GM23338 (cell line): ENCODE measurements around the gene B4GALT5. TPM values are rescaled to one million over a fixed set of nuclear protein-coding genes. Genes with fewer than 3 reads are reported as not detected.
A peak's percentile ranks its signal among the peaks of the same experiment; 100 is the strongest.

Experiments
- ATAC-seq: fragments of 200-7000 bp; cut with Tn5 transposase; 3 replicates; pipeline ENCODE4 v1.9.1; 2020
- DNase-seq: peaks from one replicate; pipeline ENCODE4 v3.0.0-alpha.2; 2015; ENCODE audit warnings: low spot score
- H2AFZ ChIP-seq: fragments of 200-600 bp; sonication (generic); 2 replicates; pipeline ENCODE4 v1.8.0; 2016; ENCODE audit warnings: antibody characterized with exemption, mild to moderate bottlenecking, moderate library complexity
- H3F3A ChIP-seq: fragments of 200-600 bp; sonication (generic); replicated peaks from 2 replicates; pipeline ENCODE4 v1.8.0; 2017; ENCODE audit warnings: antibody characterized with exemption, mixed run types, low read depth
- H3K27ac ChIP-seq: fragments of 200-600 bp; sonication (generic); 2 replicates; pipeline ENCODE4 v1.6.1; 2016; ENCODE audit warnings: low read depth
- H3K27me3 ChIP-seq: fragments of 200-600 bp; sonication (generic); 2 replicates; pipeline ENCODE4 v1.8.0; 2016; ENCODE audit warnings: mild to moderate bottlenecking, mixed run types, moderate library complexity; ENCODE audit not compliant: insufficient read depth
- H3K36me3 ChIP-seq: fragments of 200-600 bp; sonication (generic); 2 replicates; pipeline ENCODE4 v1.8.0; 2016; ENCODE audit warnings: mild to moderate bottlenecking; ENCODE audit not compliant: insufficient read depth
- H3K4me1 ChIP-seq: fragments of 200-600 bp; sonication (generic); 2 replicates; pipeline ENCODE4 v1.8.0; 2016; ENCODE audit warnings: mild to moderate bottlenecking, moderate library complexity; ENCODE audit not compliant: insufficient read depth
- H3K4me2 ChIP-seq: fragments of 200-600 bp; sonication (generic); 2 replicates; pipeline ENCODE4 v1.7.1; 2017; ENCODE audit warnings: mixed run types
- H3K4me3 ChIP-seq: fragments of 200-600 bp; sonication (generic); 2 replicates; pipeline ENCODE4 v1.6.1; 2016; ENCODE audit warnings: mixed run types
- H3K79me2 ChIP-seq: fragments of 200-600 bp; sonication (generic); replicated peaks from 2 replicates; pipeline ENCODE4 v1.8.0; 2017; ENCODE audit warnings: mild to moderate bottlenecking; ENCODE audit not compliant: insufficient read depth
- H3K9me2 ChIP-seq: fragments of 200-600 bp; sonication (generic); 2 replicates; pipeline ENCODE4 v1.8.0; 2017; ENCODE audit not compliant: insufficient read depth
- H4K20me1 ChIP-seq: fragments of 200-600 bp; sonication (generic); replicated peaks from 2 replicates; pipeline ENCODE4 v1.8.0; 2017; ENCODE audit warnings: mild to moderate bottlenecking; ENCODE audit not compliant: insufficient read depth
- H3K27ac Mint-ChIP-seq: 2 replicates; pipeline ENCODE4 v1.8.0; 2020; ENCODE audit warnings: inconsistent platforms, mild to moderate bottlenecking, moderate library complexity, mixed read lengths
- H3K27me3 Mint-ChIP-seq: 3 replicates; pipeline ENCODE4 v1.8.0; 2022; ENCODE audit warnings: low read depth, mild to moderate bottlenecking, moderate library complexity, mixed read lengths, inconsistent platforms; ENCODE audit not compliant: insufficient read depth, poor library complexity
- H3K36me3 Mint-ChIP-seq: 3 replicates; pipeline ENCODE4 v1.8.0; 2021; ENCODE audit warnings: low read depth, mild to moderate bottlenecking, inconsistent platforms, moderate library complexity, mixed read lengths
- H3K4me1 Mint-ChIP-seq: 3 replicates; pipeline ENCODE4 v1.8.0; 2020; ENCODE audit warnings: mild to moderate bottlenecking, inconsistent platforms, mixed read lengths
- H3K4me3 Mint-ChIP-seq: 3 replicates; pipeline ENCODE4 v1.8.0; 2021; ENCODE audit warnings: moderate library complexity, mild to moderate bottlenecking, inconsistent platforms, mixed read lengths
- H3K9me3 Mint-ChIP-seq: 3 replicates; pipeline ENCODE4 v1.8.0; 2020; ENCODE audit warnings: moderate library complexity, mild to moderate bottlenecking, inconsistent platforms, mixed read lengths
- CREB1 ChIP-seq: fragments of 250-450 bp; sonication (Bioruptor Pico); IDR thresholded peaks from 2 replicates; pipeline ENCODE4 v1.5.0; 2020; ENCODE audit warnings: low read depth, mild to moderate bottlenecking, moderate library complexity
- ETS1 ChIP-seq: IDR thresholded peaks from 2 replicates; pipeline ENCODE4 v1.6.1; 2016; ENCODE audit warnings: antibody characterized with exemption
- EZH2 ChIP-seq: fragments of 200-600 bp; sonication (generic); IDR thresholded peaks from one replicate; pipeline ENCODE4 v1.8.0; 2017; ENCODE audit warnings: antibody characterized with exemption, mild to moderate bottlenecking, low read depth; ENCODE audit not compliant: unreplicated experiment
- JUNB ChIP-seq: IDR thresholded peaks from one replicate; pipeline ENCODE4 v1.6.1; 2016; ENCODE audit warnings: antibody characterized with exemption; ENCODE audit not compliant: unreplicated experiment
- NANOG ChIP-seq: IDR thresholded peaks from 2 replicates; pipeline ENCODE4 v1.6.1; 2016; ENCODE audit warnings: antibody characterized with exemption, borderline replicate concordance
- POLR2AphosphoS5 ChIP-seq: IDR thresholded peaks from 2 replicates; pipeline ENCODE4 v1.6.1; 2016; ENCODE audit warnings: antibody characterized with exemption, low read depth
- STAT1 ChIP-seq: IDR thresholded peaks from one replicate; pipeline ENCODE4 v1.6.1; 2016; ENCODE audit warnings: antibody characterized with exemption; ENCODE audit not compliant: unreplicated experiment
- ZNF331 ChIP-seq: fragments of 250-450 bp; sonication (Bioruptor Pico); IDR thresholded peaks from 2 replicates; pipeline ENCODE4 v1.5.0; 2020; ENCODE audit warnings: low read depth, mild to moderate bottlenecking, moderate library complexity
- ZNF462 ChIP-seq: fragments of 250-450 bp; sonication (Bioruptor Pico); IDR thresholded peaks from 2 replicates; pipeline ENCODE4 v1.5.0; 2020; ENCODE audit warnings: mild to moderate bottlenecking, moderate library complexity
- polyA plus RNA-seq: library from polyadenylated mRNA; unstranded; fragments of >200 nt; fragmentation: Nextera tagmentation; extraction: Ambion mirVana; gene quantifications from 2 replicates; pipeline ENCODE4 v1.2.1, GENCODE V29; 2016
- total RNA-seq: library from RNA; depleted of rRNA; stranded (reverse); fragments of >200 nt; shearing (Covaris generic); gene quantifications from 2 replicates; pipeline ENCODE4 v1.2.3, GENCODE V29; 2014
- TF ChIP-seq, protein P1 (sequence below), 2 experiments: fragments of 200-600 bp in 1 of 2; sonication (generic) in 1 of 2; conservative IDR thresholded peaks; 2 replicates each; pipeline versions ENCODE4 v1.5.1 to v1.6.1; 2016 to 2017; ENCODE audit warnings: antibody characterized with exemption in 2 of 2, low read depth in 2 of 2, mild to moderate bottlenecking in 2 of 2, moderate library complexity in 1 of 2
- TF ChIP-seq, protein P2 (sequence below): IDR thresholded peaks from one replicate; pipeline ENCODE4 v1.6.1; 2018; ENCODE audit warnings: antibody characterized with exemption; ENCODE audit not compliant: unreplicated experiment

Gene B4GALT5
- total and polyA plus RNA-seq, 2 experiments from 2014 or later, result 19.1 to 50.3 TPM

DNA sequence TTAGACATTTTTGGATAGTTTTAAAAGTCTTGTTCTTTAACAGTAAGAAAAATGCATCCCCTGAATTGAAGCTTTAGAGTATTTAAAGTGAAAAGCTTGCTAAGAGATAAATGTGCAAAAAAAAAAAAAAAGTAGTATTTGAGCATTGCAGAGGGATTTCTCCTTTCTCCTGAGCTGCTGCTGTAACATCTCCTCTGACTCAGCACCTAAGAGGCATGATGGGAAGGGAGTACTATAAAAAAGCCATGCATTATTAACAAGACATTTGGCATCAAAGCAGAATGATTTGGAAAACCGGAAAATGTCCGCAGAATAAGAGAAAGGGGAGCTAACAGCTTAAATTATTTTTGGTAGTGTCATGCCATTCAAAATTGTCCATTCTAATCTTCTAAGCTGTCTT is 27.9 kb downstream of the B4GALT5 start:
- H3K4me1 ChIP-seq, result peaks cover 49% of the 10 kb centered on the region
- no peak overlapping the region for H3K4me2 ChIP-seq
- H4K20me1 ChIP-seq, result peaks cover 78% of the 10 kb centered on the region
- 0 out of 2 replicates have a peak, but pooled peaks cover 4% of the 10 kb centered on the region for H3K36me3 ChIP-seq
- 0 out of 2 replicates have a peak overlapping the region, but pooled peaks have one; percentile 3 for H3K27ac ChIP-seq
- Mint-ChIP-seq H3K4me3 (no peak overlapping the region), H3K36me3 (peaks cover 5% of the 10 kb centered on the region; the same call in 2 of the 3 replicates), H3K27ac (peak overlapping the region; percentile 81), H3K27me3 (peaks cover 5% of the 10 kb centered on the region), H3K4me1 (peaks cover 66% of the 10 kb centered on the region), H3K9me3 (no peaks in the 10 kb centered on the region; the same call in 2 of the 3 replicates)
- no peak for DNase-seq
- no peak for TF ChIP-seq EZH2
- TF ChIP-seq, protein P1, sequence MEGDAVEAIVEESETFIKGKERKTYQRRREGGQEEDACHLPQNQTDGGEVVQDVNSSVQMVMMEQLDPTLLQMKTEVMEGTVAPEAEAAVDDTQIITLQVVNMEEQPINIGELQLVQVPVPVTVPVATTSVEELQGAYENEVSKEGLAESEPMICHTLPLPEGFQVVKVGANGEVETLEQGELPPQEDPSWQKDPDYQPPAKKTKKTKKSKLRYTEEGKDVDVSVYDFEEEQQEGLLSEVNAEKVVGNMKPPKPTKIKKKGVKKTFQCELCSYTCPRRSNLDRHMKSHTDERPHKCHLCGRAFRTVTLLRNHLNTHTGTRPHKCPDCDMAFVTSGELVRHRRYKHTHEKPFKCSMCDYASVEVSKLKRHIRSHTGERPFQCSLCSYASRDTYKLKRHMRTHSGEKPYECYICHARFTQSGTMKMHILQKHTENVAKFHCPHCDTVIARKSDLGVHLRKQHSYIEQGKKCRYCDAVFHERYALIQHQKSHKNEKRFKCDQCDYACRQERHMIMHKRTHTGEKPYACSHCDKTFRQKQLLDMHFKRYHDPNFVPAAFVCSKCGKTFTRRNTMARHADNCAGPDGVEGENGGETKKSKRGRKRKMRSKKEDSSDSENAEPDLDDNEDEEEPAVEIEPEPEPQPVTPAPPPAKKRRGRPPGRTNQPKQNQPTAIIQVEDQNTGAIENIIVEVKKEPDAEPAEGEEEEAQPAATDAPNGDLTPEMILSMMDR (conservative IDR thresholded peaks at IDR 0.05; ENCODE audit: low read depth in 2 of 2), result no peak
- TF ChIP-seq JUNB, result no peak
- TF ChIP-seq NANOG, result no peak
- TF ChIP-seq ZNF462 (CRISPR knock-in tag), result no peak
- no peak for TF ChIP-seq ZNF331 (CRISPR knock-in tag)
- TF ChIP-seq POLR2AphosphoS5, result no peak
- TF ChIP-seq ETS1, result no peak
- no peak for TF ChIP-seq STAT1
- TF ChIP-seq, protein P2, sequence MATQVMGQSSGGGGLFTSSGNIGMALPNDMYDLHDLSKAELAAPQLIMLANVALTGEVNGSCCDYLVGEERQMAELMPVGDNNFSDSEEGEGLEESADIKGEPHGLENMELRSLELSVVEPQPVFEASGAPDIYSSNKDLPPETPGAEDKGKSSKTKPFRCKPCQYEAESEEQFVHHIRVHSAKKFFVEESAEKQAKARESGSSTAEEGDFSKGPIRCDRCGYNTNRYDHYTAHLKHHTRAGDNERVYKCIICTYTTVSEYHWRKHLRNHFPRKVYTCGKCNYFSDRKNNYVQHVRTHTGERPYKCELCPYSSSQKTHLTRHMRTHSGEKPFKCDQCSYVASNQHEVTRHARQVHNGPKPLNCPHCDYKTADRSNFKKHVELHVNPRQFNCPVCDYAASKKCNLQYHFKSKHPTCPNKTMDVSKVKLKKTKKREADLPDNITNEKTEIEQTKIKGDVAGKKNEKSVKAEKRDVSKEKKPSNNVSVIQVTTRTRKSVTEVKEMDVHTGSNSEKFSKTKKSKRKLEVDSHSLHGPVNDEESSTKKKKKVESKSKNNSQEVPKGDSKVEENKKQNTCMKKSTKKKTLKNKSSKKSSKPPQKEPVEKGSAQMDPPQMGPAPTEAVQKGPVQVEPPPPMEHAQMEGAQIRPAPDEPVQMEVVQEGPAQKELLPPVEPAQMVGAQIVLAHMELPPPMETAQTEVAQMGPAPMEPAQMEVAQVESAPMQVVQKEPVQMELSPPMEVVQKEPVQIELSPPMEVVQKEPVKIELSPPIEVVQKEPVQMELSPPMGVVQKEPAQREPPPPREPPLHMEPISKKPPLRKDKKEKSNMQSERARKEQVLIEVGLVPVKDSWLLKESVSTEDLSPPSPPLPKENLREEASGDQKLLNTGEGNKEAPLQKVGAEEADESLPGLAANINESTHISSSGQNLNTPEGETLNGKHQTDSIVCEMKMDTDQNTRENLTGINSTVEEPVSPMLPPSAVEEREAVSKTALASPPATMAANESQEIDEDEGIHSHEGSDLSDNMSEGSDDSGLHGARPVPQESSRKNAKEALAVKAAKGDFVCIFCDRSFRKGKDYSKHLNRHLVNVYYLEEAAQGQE, result no peak
- no peak for TF ChIP-seq CREB1 (CRISPR knock-in tag)
- H3K27me3 ChIP-seq, result no peaks in the 10 kb centered on the region
- peaks cover 100% of the 10 kb centered on the region for H3K79me2 ChIP-seq
- no peak overlapping the region for H3K4me3 ChIP-seq
- H3F3A ChIP-seq, result no peaks in the 10 kb centered on the region
- no peak for ATAC-seq
- H3K9me2 ChIP-seq, result no peaks in the 10 kb centered on the region
- H2AFZ ChIP-seq, result no peak overlapping the region
